Measurements from ENCODE around the gene SPDYA.

Gene SPDYA

DNA sequence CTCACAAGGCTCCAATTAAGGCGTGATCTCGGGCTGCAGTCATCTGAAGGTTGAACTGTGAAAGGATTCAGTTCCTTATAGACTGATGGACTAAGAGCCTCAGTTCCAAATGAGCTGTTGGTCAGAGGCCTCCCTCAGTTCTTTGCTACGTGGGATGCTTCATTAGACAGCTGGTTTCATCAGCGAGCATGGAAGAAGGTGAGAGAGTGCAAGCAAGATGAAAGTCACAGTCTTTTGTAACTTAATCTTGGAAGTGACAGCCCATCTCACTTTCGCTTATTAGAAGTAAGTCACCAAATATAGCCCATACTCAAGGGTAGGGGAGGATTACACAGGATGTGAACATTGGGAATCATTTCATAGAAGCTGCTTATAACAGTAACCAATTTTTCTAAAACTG is 32.2 kb upstream of the SPDYA start:
- H3K4me3 ChIP-seq (ENCODE audit: low read length), result no peak overlapping the region
- TF ChIP-seq, protein P1, sequence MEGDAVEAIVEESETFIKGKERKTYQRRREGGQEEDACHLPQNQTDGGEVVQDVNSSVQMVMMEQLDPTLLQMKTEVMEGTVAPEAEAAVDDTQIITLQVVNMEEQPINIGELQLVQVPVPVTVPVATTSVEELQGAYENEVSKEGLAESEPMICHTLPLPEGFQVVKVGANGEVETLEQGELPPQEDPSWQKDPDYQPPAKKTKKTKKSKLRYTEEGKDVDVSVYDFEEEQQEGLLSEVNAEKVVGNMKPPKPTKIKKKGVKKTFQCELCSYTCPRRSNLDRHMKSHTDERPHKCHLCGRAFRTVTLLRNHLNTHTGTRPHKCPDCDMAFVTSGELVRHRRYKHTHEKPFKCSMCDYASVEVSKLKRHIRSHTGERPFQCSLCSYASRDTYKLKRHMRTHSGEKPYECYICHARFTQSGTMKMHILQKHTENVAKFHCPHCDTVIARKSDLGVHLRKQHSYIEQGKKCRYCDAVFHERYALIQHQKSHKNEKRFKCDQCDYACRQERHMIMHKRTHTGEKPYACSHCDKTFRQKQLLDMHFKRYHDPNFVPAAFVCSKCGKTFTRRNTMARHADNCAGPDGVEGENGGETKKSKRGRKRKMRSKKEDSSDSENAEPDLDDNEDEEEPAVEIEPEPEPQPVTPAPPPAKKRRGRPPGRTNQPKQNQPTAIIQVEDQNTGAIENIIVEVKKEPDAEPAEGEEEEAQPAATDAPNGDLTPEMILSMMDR (IDR thresholded peaks at IDR 0.05; ENCODE audit: low read depth, low read length, poor library complexity, severe bottlenecking), result no peak
- no peak for TF ChIP-seq EZH2phosphoT487 (IDR thresholded peaks at IDR 0.05; ENCODE audit: borderline replicate concordance, low read length)
- H3F3A ChIP-seq (ENCODE audit: control insufficient read depth, insufficient read depth), result 0 out of 2 replicates have a peak, but pooled peaks cover 2% of the 10 kb centered on the region
- H4K20me1 ChIP-seq (ENCODE audit: control insufficient read depth, insufficient read depth, low read depth, low read length), result peaks cover 17% of the 10 kb centered on the region; the same call in 1 of the 2 replicates
- H3K4me1 ChIP-seq (ENCODE audit: control insufficient read depth, low read length), result peaks cover 3% of the 10 kb centered on the region; the same call in 1 of the 2 replicates
- H3K36me3 ChIP-seq (ENCODE audit: control insufficient read depth, low read length), result peaks cover 67% of the 10 kb centered on the region
- no peaks in the 10 kb centered on the region for H3K9me3 ChIP-seq (ENCODE audit: control insufficient read depth, insufficient read depth, low read length)
- no peak overlapping the region for H3K27ac ChIP-seq (ENCODE audit: low read depth, low read length)
- no peaks in the 10 kb centered on the region for H3K9me2 ChIP-seq (replicated peaks; ENCODE audit: control insufficient read depth, low read length)
- peaks cover 59% of the 10 kb centered on the region for H3K79me2 ChIP-seq (ENCODE audit: control insufficient read depth, low read length)
- no peak overlapping the region for H3K4me2 ChIP-seq (ENCODE audit: low read length)
- no peaks in the 10 kb centered on the region for H3K27me3 ChIP-seq (ENCODE audit: control insufficient read depth, low read length)

DNA sequence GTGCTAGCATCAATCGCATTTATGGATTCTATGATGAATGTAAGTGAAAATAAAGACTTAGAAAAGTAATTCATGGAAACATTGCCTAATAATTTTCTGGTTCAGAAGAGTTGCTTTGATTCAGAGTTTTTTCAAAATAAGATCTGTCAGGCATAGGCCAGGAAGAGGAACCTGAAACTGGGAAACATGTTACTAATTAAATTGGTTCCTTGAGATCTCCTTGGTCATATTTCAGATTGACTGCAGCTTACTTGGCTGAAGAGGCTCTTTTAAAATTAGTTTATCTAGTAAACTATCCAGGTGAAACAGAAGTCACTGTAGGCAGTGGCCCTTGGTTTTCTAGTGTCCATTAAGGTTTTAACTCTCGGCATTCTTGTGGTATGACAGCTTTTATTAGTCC is 31.6 kb upstream of the SPDYA start:
- peaks cover 3% of the 10 kb centered on the region; the same call in 1 of the 2 replicates for H3K4me1 ChIP-seq (ENCODE audit: control insufficient read depth, low read length)
- H3F3A ChIP-seq (ENCODE audit: control insufficient read depth, insufficient read depth), result no peaks in the 10 kb centered on the region
- H3K36me3 ChIP-seq (ENCODE audit: control insufficient read depth, low read length), result peaks cover 72% of the 10 kb centered on the region
- peaks cover 53% of the 10 kb centered on the region for H3K79me2 ChIP-seq (ENCODE audit: control insufficient read depth, low read length)
- peaks cover 13% of the 10 kb centered on the region; the same call in 1 of the 2 replicates for H4K20me1 ChIP-seq (ENCODE audit: control insufficient read depth, insufficient read depth, low read depth, low read length)
- H3K4me2 ChIP-seq (ENCODE audit: low read length), result no peak overlapping the region
- H3K27ac ChIP-seq (ENCODE audit: low read depth, low read length), result no peak overlapping the region
- no peak for TF ChIP-seq EZH2phosphoT487 (IDR thresholded peaks at IDR 0.05; ENCODE audit: borderline replicate concordance, low read length)
- TF ChIP-seq, protein P1 (IDR thresholded peaks at IDR 0.05; ENCODE audit: low read depth, low read length, poor library complexity, severe bottlenecking), result no peak
- no peaks in the 10 kb centered on the region for H3K9me3 ChIP-seq (ENCODE audit: control insufficient read depth, insufficient read depth, low read length)
- H3K9me2 ChIP-seq (replicated peaks; ENCODE audit: control insufficient read depth, low read length), result no peaks in the 10 kb centered on the region
- no peak overlapping the region for H3K4me3 ChIP-seq (ENCODE audit: low read length)
- H3K27me3 ChIP-seq (ENCODE audit: control insufficient read depth, low read length), result no peaks in the 10 kb centered on the region

DNA sequence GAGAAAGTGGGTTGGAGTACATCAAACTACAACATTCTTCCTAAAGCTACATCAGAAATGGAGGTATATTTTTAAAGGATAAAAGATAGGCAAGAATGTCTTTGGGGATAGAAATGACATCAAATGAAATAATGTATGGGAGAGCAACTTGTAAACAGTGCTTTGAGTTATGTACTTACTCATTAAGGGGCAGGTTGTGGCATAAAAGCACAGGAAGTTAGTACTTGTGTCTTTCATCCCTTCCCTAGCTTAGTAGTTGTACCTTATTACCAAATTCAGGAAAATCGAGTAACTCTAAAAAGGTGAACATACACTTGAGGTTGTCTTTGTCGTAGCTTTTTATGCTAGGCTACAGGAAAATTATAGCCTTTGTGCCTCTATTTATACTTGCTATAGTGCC is 30.1 kb upstream of the SPDYA start:
- H3K9me3 ChIP-seq (ENCODE audit: control insufficient read depth, insufficient read depth, low read length), result no peaks in the 10 kb centered on the region
- H3K27ac ChIP-seq (ENCODE audit: low read depth, low read length), result no peak overlapping the region
- H3K79me2 ChIP-seq (ENCODE audit: control insufficient read depth, low read length), result peaks cover 38% of the 10 kb centered on the region
- TF ChIP-seq, protein P1 (IDR thresholded peaks at IDR 0.05; ENCODE audit: low read depth, low read length, poor library complexity, severe bottlenecking), result no peak
- no peak for TF ChIP-seq EZH2phosphoT487 (IDR thresholded peaks at IDR 0.05; ENCODE audit: borderline replicate concordance, low read length)
- H3K4me3 ChIP-seq (ENCODE audit: low read length), result no peak overlapping the region
- peaks cover 83% of the 10 kb centered on the region for H3K36me3 ChIP-seq (ENCODE audit: control insufficient read depth, low read length)
- no peaks in the 10 kb centered on the region for H3K27me3 ChIP-seq (ENCODE audit: control insufficient read depth, low read length)
- no peaks in the 10 kb centered on the region for H3K9me2 ChIP-seq (replicated peaks; ENCODE audit: control insufficient read depth, low read length)
- H4K20me1 ChIP-seq (ENCODE audit: control insufficient read depth, insufficient read depth, low read depth, low read length), result peaks cover 6% of the 10 kb centered on the region; the same call in 1 of the 2 replicates
- no peak overlapping the region for H3K4me2 ChIP-seq (ENCODE audit: low read length)
- H3K4me1 ChIP-seq (ENCODE audit: control insufficient read depth, low read length), result peaks cover 3% of the 10 kb centered on the region; the same call in 1 of the 2 replicates
- no peaks in the 10 kb centered on the region for H3F3A ChIP-seq (ENCODE audit: control insufficient read depth, insufficient read depth)
